Activated CD4-positive, CD25-positive, alpha-beta regulatory T cell treated with anti-CD3 and anti-CD28 coated beads, Interleukin-2, amount 50 U/mL, for 16 hours (primary cell): ENCODE measurements around the gene PCDHB6.
"Not testable (repeated sequence)": the region's sequence is repeated elsewhere in the genome, so short reads cannot be mapped to it uniquely, and the experiment has no call there.

Source experiments
- DNase-seq: peaks from one replicate; pipeline ENCODE4 v3.0.0-alpha.2; 2020; ENCODE audit warnings: low read depth, low spot score

PCDHB6 gene

GRCh38 chr5:141157901-141158300 is 8.0 kb downstream of the PCDHB6 start:
- DNase-seq, result not testable (repeated sequence)

- DNase-seq, result no peak
Measured at GRCh38 chr5:141172381-141173204, 22.7 kb downstream of the PCDHB6 start, which contains the start of gene PCDHB7. Gene PCDHB7 (plus strand): TSS chr5:141172644. CDS start chr5:141172836, 192 bp downstream.

- not testable (repeated sequence) for DNase-seq
Measured at GRCh38 chr5:141174291-141175104, 24.6 kb downstream of the PCDHB6 start.

- DNase-seq, result no peak
Measured at GRCh38 chr5:141175933-141176332, 26.1 kb downstream of the PCDHB6 start.

GRCh38 chr5:141177577-141178191 is 27.8 kb downstream of the PCDHB6 start, which contains the start of gene PCDHB8:
Gene PCDHB8 (plus strand): TSS chr5:141177790. CDS start chr5:141178035, 245 bp downstream.
- DNase-seq, result not testable (repeated sequence)

GRCh38 chr5:141179371-141179770 is 29.5 kb downstream of the PCDHB6 start:
- DNase-seq, result not testable (repeated sequence)

GRCh38 chr5:141179876-141180275 is 30.0 kb downstream of the PCDHB6 start:
- not testable (repeated sequence) for DNase-seq

GRCh38 chr5:141180313-141180712 is 30.5 kb downstream of the PCDHB6 start:
- DNase-seq, result no peak

GRCh38 chr5:141182248-141182647 is 32.4 kb downstream of the PCDHB6 start, which contains the start of gene PCDHB16:
Gene PCDHB16 (plus strand): TSS chr5:141182387. CDS start chr5:141182560, 173 bp downstream.
- no peak for DNase-seq

GRCh38 chr5:141184117-141184855 is 34.4 kb downstream of the PCDHB6 start:
- not testable (repeated sequence) for DNase-seq

GRCh38 chr5:141186897-141187512 is 37.1 kb downstream of the PCDHB6 start, which contains the start of gene PCDHB9:
Gene PCDHB9 (plus strand): TSS chr5:141187161. CDS start chr5:141187319, 158 bp downstream.
- DNase-seq, result no peak

- DNase-seq, result not testable (repeated sequence)
Measured at GRCh38 chr5:141188682-141189081, 38.8 kb downstream of the PCDHB6 start.

- not testable (repeated sequence) for DNase-seq
Measured at GRCh38 chr5:141189131-141189530, 39.3 kb downstream of the PCDHB6 start.

- no peak for DNase-seq
Measured at GRCh38 chr5:141192110-141192725, 42.4 kb downstream of the PCDHB6 start, which contains the start of gene PCDHB10. Gene PCDHB10 (plus strand): TSS chr5:141192353. CDS start chr5:141192553, 200 bp downstream.

GRCh38 chr5:141194332-141194731 is 44.5 kb downstream of the PCDHB6 start:
- DNase-seq, result not testable (repeated sequence)

GRCh38 chr5:141196363-141196762 is 46.5 kb downstream of the PCDHB6 start:
- no peak for DNase-seq

- no peak for DNase-seq
Measured at GRCh38 chr5:141199359-141200235, 49.7 kb downstream of the PCDHB6 start, which contains the start of gene PCDHB11. Gene PCDHB11 (plus strand): TSS chr5:141199627. CDS start chr5:141199775, 148 bp downstream.

GRCh38 chr5:141201126-141201525 is 51.3 kb downstream of the PCDHB6 start:
- DNase-seq, result not testable (repeated sequence)

GRCh38 chr5:141201646-141202045 is 51.8 kb downstream of the PCDHB6 start:
- not testable (repeated sequence) for DNase-seq
